Astrocyte (in vitro differentiated cells and primary cell): ENCODE results near the gene APOBEC3A. TPM values are rescaled to one million over a fixed set of nuclear protein-coding genes. Genes with fewer than 3 reads are reported as not detected.

Source experiments
- DNase-seq: peaks from one replicate; pipeline ENCODE4 v3.0.0-alpha.2; 2010; ENCODE audit warnings: low read depth
- FAIRE-seq: peaks from 2 replicates; lab custom pipeline; 2011; peaks lifted over from hg19 to GRCh38; lab: Jason Lieb, UNC
- H2AFZ ChIP-seq: 2 replicates; pipeline ENCODE4 v1.6.0; 2012; ENCODE audit warnings: low read depth, low read length, inconsistent platforms
- H3K27ac ChIP-seq: 2 replicates; pipeline ENCODE4 v1.5.1; 2011; ENCODE audit warnings: low read depth, low read length, inconsistent platforms
- H3K27me3 ChIP-seq: 2 replicates; pipeline ENCODE4 v1.6.0; 2011; ENCODE audit warnings: low read length, inconsistent platforms; ENCODE audit not compliant: insufficient read depth
- H3K36me3 ChIP-seq: 2 replicates; pipeline ENCODE4 v1.5.1; 2011; ENCODE audit warnings: low read length, inconsistent platforms; ENCODE audit not compliant: insufficient read depth
- H3K4me1 ChIP-seq: 2 replicates; pipeline ENCODE4 v1.5.1; 2011; ENCODE audit warnings: low read length, inconsistent platforms; ENCODE audit not compliant: insufficient read depth
- H3K4me2 ChIP-seq: 2 replicates; pipeline ENCODE4 v1.6.0; 2012; ENCODE audit warnings: low read length, inconsistent platforms
- H3K4me3 ChIP-seq: 2 replicates; pipeline ENCODE4 v1.5.1; 2011; ENCODE audit warnings: low read depth, mild to moderate bottlenecking, low read length, inconsistent platforms; ENCODE audit not compliant: insufficient read depth
- H3K79me2 ChIP-seq: 2 replicates; pipeline ENCODE4 v1.6.0; 2012; ENCODE audit warnings: mild to moderate bottlenecking, low read length, inconsistent platforms; ENCODE audit not compliant: insufficient read depth
- H3K9ac ChIP-seq: 2 replicates; pipeline ENCODE4 v1.6.0; 2012; ENCODE audit warnings: mild to moderate bottlenecking, low read length, inconsistent platforms
- H3K9me3 ChIP-seq: 2 replicates; pipeline ENCODE4 v1.5.1; 2012; ENCODE audit warnings: low read depth, mild to moderate bottlenecking, low read length, inconsistent platforms; ENCODE audit not compliant: insufficient read depth
- H4K20me1 ChIP-seq: 2 replicates; pipeline ENCODE4 v1.6.0; 2012; ENCODE audit warnings: low read length, inconsistent platforms; ENCODE audit not compliant: insufficient read depth
- H3K27ac Mint-ChIP-seq: one replicate; pipeline ENCODE4 v1.8.0; 2021; ENCODE audit warnings: mild to moderate bottlenecking, mixed read lengths; ENCODE audit not compliant: unreplicated experiment
- H3K27me3 Mint-ChIP-seq: one replicate; pipeline ENCODE4 v1.8.0; 2021; ENCODE audit warnings: low read depth, mixed read lengths; ENCODE audit not compliant: unreplicated experiment
- H3K36me3 Mint-ChIP-seq: one replicate; pipeline ENCODE4 v1.8.0; 2021; ENCODE audit warnings: low read depth, mixed read lengths; ENCODE audit not compliant: unreplicated experiment
- H3K4me1 Mint-ChIP-seq: one replicate; pipeline ENCODE4 v1.8.0; 2021; ENCODE audit warnings: low read depth, mixed read lengths; ENCODE audit not compliant: unreplicated experiment
- H3K4me3 Mint-ChIP-seq: one replicate; pipeline ENCODE4 v1.8.0; 2021; ENCODE audit warnings: mild to moderate bottlenecking, moderate library complexity, mixed read lengths; ENCODE audit not compliant: unreplicated experiment
- H3K9me3 Mint-ChIP-seq: one replicate; pipeline ENCODE4 v1.8.0; 2021; ENCODE audit warnings: mild to moderate bottlenecking, mixed read lengths; ENCODE audit not compliant: unreplicated experiment
- EZH2 ChIP-seq: IDR thresholded peaks from 2 replicates; pipeline ENCODE4 v1.6.1; 2012; ENCODE audit warnings: mild to moderate bottlenecking, low read length, inconsistent platforms; ENCODE audit not compliant: insufficient read depth
- total RNA-seq: library from RNA; stranded (reverse); gene quantifications from 2 replicates; pipeline ENCODE4 v1.2.1, GENCODE V29; 2021
- TF ChIP-seq, protein P1 (sequence below): IDR thresholded peaks from 2 replicates; pipeline ENCODE4 v1.5.1; 2011; ENCODE audit warnings: low read depth, mild to moderate bottlenecking, inconsistent platforms, low read length, moderate library complexity; ENCODE audit not compliant: insufficient read depth

APOBEC3A gene
- total RNA-seq, 1 donor from 2014 or later = not detected

DNA sequence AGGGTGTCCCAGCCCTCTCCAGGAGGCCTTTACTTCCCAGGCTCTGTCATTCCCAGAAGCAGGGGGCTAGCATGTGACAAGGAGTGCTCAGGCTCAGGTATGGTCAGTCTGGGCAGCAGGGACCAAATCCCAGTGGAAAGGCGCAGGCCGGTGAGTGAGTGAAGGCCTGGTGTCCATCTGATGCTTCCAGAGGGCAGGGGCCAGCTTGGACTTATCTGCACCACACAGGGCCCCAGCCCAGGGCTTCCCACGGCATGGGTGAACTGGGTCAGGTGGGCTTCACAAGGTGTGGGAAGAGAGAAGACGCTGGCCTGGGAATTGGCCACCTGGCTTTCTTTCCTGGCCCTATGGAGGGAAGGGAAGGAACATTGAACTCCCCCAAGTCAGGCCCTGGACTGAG, 20.4 kb upstream of the APOBEC3A start:
- Histone ChIP-seq H2AFZ (no peak overlapping the region), H3K4me1 (no peaks in the 10 kb centered on the region), H4K20me1 (no peaks in the 10 kb centered on the region), H3K9me3 (no peaks in the 10 kb centered on the region), H3K36me3 (no peaks in the 10 kb centered on the region), H3K4me3 (no peak overlapping the region), H3K4me2 (no peak overlapping the region), H3K9ac (no peak overlapping the region), H3K27ac (no peak overlapping the region), H3K79me2 (no peaks in the 10 kb centered on the region), H3K27me3 (peaks cover 9% of the 10 kb centered on the region)
- peaks cover 43% of the 10 kb centered on the region for H3K27me3 Mint-ChIP-seq
- H3K36me3 Mint-ChIP-seq = no peaks in the 10 kb centered on the region
- H3K9me3 Mint-ChIP-seq = peaks cover 6% of the 10 kb centered on the region
- peaks cover 4% of the 10 kb centered on the region for H3K4me1 Mint-ChIP-seq
- DNase-seq = no peak
- H3K4me3 Mint-ChIP-seq = no peak overlapping the region
- TF ChIP-seq, protein P1, sequence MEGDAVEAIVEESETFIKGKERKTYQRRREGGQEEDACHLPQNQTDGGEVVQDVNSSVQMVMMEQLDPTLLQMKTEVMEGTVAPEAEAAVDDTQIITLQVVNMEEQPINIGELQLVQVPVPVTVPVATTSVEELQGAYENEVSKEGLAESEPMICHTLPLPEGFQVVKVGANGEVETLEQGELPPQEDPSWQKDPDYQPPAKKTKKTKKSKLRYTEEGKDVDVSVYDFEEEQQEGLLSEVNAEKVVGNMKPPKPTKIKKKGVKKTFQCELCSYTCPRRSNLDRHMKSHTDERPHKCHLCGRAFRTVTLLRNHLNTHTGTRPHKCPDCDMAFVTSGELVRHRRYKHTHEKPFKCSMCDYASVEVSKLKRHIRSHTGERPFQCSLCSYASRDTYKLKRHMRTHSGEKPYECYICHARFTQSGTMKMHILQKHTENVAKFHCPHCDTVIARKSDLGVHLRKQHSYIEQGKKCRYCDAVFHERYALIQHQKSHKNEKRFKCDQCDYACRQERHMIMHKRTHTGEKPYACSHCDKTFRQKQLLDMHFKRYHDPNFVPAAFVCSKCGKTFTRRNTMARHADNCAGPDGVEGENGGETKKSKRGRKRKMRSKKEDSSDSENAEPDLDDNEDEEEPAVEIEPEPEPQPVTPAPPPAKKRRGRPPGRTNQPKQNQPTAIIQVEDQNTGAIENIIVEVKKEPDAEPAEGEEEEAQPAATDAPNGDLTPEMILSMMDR = no peak
- no peak for TF ChIP-seq EZH2
- no peak for FAIRE-seq
- no peak overlapping the region for H3K27ac Mint-ChIP-seq

DNA sequence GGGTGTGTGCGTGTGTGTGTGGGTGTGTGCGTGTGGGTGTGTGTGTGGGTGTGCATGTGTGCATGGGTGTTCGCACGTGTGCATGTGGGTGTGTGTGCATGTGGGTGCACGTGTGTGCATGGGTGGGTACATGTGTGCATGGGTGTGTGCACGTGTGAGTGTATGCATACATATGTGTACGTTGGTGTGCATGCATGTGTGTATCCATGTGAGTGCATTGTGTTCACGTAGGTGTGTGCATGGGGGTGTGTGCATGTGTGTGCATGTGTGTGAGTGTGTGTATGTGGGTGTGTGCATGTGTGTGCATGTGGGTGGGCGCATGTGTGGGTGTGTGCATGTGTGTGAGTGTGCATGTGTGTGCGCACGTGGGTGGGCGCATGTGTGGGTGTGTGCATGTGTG, 19.9 kb upstream of the APOBEC3A start:
- Histone ChIP-seq H3K27ac (no peak overlapping the region), H3K36me3 (no peaks in the 10 kb centered on the region), H3K79me2 (no peaks in the 10 kb centered on the region), H3K4me2 (no peak overlapping the region), H3K4me1 (no peaks in the 10 kb centered on the region), H3K4me3 (no peak overlapping the region), H2AFZ (no peak overlapping the region), H3K27me3 (peaks cover 8% of the 10 kb centered on the region), H3K9me3 (no peaks in the 10 kb centered on the region), H3K9ac (no peak overlapping the region), H4K20me1 (no peaks in the 10 kb centered on the region)
- peaks cover 4% of the 10 kb centered on the region for H3K4me1 Mint-ChIP-seq
- H3K4me3 Mint-ChIP-seq = no peak overlapping the region
- H3K9me3 Mint-ChIP-seq = peaks cover 6% of the 10 kb centered on the region
- H3K36me3 Mint-ChIP-seq = no peaks in the 10 kb centered on the region
- no peak overlapping the region for H3K27ac Mint-ChIP-seq
- peaks cover 43% of the 10 kb centered on the region for H3K27me3 Mint-ChIP-seq
- no peak for TF ChIP-seq EZH2
- TF ChIP-seq, protein P1 = no peak
- no peak for FAIRE-seq
- no peak for DNase-seq

DNA sequence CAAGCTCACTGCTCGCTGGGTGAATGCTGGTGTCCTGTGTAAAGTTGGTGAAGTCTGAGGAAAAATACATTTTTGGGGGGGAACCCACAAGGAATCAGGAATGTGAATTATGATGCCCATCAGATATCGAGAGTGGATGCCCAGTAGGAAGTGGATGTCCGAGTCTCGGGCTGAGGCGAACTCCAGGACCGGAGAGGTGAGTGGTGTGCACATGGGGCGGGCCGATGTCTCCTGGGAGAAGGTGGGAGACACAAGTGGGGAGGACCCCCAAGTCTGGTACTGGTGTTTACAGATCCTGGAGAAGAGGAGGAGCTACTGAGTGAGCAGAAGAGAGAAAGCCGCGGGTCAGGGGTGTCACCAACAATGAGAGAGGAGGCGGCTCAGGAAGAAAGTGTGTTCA, 19.2 kb upstream of the APOBEC3A start:
- Histone ChIP-seq H3K4me3 (no peak overlapping the region), H3K4me2 (no peak overlapping the region), H3K36me3 (no peaks in the 10 kb centered on the region), H3K4me1 (no peaks in the 10 kb centered on the region), H3K27ac (no peak overlapping the region), H3K9me3 (no peaks in the 10 kb centered on the region), H3K79me2 (no peaks in the 10 kb centered on the region), H2AFZ (no peak overlapping the region), H3K9ac (no peak overlapping the region), H3K27me3 (peaks cover 13% of the 10 kb centered on the region), H4K20me1 (no peaks in the 10 kb centered on the region)
- Mint-ChIP-seq H3K4me3 (peak overlapping the region; percentile 54), H3K27ac (no peak overlapping the region), H3K4me1 (peaks cover 4% of the 10 kb centered on the region), H3K9me3 (peaks cover 10% of the 10 kb centered on the region), H3K36me3 (no peaks in the 10 kb centered on the region), H3K27me3 (peaks cover 45% of the 10 kb centered on the region)
- DNase-seq (no peak), FAIRE-seq (no peak)
- TF ChIP-seq EZH2 = no peak
- TF ChIP-seq, protein P1 = no peak
